ENCODE data around the gene LRMDA.

The LRMDA gene

DNA sequence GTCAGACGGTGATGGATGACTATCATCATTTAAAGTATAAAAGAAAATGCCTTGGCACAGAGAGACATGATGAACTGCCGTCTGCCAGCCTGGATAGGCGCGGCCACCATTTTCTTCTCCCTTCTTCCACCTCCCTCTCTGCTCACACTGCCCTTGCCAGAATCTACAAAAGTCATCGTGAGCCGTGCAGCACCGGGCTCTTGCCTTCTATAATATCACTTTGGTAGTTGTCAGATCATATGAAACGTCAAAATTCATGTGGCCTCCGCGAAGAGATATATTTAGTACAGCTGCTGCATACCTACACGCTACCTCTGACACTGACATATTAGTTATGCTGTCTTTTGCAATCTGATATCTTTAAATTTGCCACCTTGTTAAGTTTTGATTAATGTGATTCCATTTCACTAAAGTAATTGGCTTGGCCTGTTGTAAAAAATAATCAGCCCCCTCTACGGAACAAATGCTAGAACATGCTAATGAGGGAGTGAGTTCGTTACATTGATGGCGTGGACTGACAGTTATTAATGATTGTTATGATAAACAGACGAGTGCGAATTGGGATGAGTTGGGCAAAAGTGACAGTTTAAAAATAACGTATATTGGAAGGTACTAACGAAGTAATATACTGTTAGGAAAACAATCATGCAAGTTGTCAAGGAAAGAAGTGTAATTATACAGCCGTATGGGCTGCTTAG, 214.9 kb downstream of the LRMDA start:
- DNase-seq (ENCODE audit: low read depth) = no peak

DNA sequence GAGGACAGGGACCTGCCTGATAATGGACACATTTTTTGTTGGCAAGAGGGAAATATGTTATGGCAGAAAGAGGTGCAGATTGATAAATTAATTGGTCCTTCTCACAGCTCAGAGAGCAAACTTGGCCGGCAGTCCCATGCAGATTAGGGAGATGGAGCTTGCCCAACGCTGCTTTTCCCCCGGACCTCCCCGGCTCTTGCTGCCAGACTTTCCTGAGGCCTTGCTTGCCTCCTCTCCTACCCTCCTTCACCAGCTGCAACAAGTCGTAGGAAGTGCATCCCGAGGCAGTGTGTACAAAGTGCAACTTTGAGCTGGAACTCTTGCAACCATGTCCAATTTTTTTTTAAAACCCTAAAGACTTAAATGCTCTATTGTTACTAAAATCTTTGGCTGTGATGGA, 215.5 kb downstream of the LRMDA start:
- no peak for DNase-seq (ENCODE audit: low read depth)

DNA sequence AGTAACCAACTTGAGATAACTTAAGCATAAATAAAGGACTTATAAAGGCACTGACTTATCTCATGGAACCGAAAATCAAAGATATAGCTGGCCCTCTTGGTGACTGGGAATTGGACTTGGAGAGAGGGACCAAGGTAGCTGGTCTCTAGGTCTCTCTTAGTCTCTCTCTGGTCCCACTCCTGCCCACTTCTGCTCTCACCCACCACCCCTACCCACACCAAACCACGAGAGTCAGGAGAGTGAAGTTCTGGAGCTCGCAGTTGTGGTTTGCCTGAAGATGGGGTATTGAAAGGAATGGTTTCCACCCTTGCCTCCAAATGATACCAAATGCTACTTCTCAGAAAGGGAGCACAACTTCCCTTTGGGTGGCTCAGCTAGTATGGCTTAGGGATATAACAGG, 216.3 kb downstream of the LRMDA start:
- DNase-seq (ENCODE audit: low read depth) = no peak

DNA sequence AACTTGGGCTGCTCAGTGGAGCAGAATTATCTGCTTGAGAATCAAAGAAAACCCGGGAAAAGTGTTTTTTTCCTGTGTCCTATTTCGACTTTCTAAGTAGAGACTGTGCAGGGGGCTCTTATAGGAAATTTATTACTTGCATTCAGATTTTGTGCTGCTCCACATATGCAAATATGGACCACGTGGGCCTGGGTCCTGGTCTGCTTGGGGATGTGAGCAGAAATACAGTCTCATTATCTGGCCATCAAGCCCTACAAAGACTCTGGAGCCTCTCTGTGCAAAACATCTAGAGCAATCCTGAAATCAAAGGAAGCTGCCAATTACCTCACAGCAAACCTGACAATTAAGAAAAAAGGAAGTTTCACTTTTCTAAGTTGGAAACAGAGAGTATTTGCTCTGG, 216.9 kb downstream of the LRMDA start:
- no peak for DNase-seq (ENCODE audit: low read depth)

DNA sequence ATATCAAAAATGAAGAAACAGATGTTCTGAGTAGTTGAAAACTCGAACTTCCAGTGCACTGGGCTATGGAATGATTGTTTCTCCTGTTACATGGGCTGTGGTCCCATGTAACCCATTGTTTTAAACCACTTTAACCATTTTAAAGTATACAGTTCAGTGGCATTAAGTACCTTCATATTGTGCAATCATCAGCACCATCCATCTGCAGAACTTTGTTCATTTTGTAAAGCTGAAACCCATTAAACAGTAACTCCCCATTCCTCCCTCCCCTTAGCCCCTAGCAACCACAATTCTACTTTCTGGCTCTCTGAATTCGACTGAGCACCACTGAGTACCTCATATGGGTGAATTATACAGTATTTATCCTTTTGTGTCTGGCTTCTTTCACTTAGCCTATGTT, 217.4 kb downstream of the LRMDA start:
- no peak for DNase-seq (ENCODE audit: low read depth)

DNA sequence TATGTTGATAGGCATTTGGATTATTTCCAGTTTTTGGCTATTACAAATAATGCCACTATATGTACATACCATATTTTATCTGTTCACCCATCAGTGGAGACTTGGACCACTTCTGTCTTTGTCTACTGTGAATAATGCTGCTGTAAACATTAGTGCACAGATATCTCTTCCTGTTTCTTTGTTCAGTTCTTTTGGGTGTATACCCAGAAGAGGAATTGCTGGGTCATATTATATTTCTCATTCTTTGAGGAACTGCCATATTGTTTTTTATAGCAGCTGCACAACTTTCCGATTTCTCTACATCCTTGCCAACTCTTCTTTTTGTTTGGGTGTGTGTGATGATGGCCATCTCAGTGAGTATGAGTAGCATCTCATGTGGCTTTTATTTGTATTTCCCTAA, 218.0 kb downstream of the LRMDA start:
- DNase-seq (ENCODE audit: low read depth) = no peak

DNA sequence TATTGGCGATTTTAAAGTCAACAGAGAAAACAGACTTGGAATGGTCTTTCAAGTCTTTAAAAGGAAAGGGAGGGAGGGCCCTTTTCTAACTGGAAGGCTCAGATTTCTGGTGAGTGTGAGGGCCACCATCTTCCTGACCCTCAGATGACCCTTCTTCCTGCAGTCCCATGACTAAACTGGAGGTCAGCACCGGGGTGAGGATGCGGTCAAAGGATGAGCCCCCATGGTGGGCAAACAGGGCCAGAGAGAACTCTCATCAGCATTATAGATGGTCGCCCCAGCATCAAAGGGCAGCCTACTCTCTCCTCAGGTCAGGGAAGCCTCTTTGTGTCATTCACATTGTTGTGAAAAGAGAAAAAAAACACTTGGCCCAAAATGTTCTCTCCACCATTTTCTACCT, 219.2 kb downstream of the LRMDA start:
- no peak for DNase-seq (ENCODE audit: low read depth)

DNA sequence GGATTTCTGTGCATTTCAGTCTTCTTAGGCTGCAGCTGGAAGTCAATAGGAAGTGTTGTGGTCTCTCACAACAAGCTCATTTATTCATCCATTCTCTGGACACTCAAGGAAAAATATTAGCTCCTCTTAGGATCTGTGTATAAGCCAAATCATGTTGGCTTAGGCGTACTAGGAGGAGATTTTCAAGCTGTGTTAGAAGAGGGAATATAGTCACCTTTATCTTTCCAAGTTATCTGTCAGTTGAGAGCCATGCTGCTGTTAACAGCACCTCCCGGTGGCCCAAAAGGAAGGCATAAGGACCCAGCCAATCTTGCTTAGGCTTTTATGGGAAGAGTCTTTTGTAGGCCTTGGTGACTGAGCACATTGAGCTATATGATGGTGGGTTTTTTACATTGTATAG, 220.0 kb downstream of the LRMDA start:
- no peak for DNase-seq (ENCODE audit: low read depth)

DNA sequence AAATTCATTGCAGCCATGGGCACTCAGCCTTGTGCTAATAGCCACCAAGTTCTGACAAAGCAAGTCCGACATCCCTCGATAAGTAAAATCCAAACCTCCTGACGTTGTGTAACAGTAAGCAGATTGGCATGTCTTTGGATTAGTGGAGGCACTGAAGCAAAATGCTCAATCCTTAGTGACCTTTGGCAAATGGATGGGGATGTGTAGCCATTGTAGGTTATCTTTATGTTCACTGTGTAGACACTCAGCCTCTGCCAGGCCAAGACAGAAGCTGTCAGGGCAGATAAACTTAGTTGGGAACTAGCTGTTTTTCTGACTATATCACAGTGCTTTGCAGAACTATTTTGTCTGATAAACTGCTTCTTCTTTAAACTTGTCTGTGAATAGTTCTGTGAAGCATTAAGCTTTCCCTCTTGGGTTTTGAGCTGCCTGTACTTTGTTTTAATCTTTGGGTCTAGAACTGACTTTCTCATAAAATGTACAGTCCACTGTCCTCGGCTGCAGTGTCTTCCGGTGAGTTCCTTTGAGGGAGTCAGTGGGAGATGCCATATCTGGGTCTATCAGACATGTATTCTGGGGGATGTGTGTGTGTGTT, 220.8 kb downstream of the LRMDA start:
- no peak for DNase-seq (ENCODE audit: low read depth)

DNA sequence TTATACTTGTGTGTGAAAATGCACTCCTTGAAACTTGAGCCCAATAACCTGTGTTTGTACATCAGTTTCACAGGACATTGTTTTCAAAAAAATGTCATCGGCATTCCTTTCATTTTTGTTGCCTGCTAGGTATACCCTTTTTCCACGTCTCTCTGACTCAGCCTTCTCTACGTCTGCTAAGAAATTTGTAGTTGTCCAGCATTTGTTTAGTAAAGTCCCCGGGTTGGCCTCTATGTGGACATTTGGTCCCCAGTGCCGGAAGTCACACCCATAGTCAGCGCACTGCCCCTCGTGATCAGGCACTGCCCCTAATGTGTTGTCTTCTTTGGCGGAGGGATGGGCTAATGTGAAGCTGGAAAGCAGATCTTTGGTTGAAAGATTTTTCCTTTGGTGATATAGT, 222.3 kb downstream of the LRMDA start:
- no peak for DNase-seq (ENCODE audit: low read depth)

DNA sequence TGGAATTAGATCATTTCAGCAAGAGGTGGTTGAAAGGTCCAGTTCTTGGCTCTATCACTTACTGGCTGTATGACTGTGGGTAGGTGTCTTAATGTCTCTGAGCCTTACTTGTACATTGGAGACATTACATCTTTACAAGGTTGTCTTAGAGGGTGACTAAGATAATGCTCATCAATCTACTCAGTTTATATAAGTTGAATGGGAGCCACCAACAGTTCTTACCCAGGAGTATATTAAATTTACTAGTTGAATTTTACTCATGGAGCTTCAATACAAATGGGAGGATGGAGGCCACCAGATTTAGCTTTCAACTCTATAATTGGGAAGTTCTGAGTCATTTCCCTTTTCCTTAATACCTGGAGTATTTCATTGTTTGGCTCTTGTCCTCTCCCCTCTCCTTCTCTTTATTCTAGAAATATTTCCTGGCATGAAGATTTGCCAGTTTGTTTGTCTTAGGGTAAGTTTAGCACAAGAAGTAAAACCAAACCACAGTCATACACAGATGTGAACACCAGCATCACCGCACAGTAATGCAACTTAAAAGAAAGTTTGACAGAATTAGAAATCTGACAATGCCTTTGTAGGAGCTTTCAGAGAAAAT, 222.8 kb downstream of the LRMDA start:
- DNase-seq (ENCODE audit: low read depth) = no peak

DNA sequence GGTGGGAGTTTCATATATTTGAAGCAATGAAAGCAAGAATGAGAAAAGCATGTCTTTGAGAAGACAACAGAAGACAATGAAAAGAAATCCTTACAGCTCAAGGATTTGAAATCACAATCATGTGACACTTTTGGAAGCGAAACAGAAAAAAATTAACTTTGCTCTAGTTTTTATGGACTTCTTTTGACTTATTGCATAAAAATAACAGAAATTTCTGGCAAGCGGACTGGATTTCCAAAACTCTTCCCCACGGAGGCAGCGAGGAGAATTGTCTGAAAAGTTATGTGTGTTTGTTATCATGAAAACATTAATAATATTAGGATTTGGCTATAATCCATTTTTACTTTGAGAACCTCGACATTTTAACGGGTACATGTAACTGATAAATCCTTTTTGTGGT, 223.3 kb downstream of the LRMDA start:
- DNase-seq (ENCODE audit: low read depth) = no peak

DNA sequence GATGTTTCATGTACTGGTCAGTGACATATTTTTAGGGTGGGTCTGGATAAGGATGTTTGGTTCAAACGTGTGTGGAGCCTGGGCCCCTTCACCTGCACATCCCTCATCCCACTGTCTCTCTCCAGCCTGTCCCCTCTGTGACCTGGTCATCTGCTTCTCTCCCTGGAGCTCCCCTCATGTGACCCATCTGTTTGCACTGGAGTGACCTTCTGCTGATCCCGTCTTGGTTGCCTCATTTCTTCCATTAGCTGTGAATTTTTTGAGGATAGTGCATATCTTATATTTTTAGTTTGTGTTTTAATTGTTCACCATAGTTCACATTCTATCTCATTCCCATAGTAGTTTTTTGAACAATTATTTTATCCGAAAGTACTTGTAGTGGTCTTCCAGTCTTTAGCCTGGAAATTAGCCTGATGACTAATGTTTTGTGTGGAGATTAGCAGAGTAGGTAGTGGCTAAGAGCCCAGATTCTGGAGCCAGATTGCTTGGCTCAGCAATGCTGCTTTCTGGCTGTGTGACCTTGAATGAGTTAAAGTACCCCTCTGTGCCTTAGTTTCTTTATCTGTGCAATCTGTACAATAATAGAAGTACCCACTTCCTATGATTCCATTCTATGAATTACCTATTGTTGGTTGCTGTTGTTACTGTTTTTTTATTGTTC, 224.5 kb downstream of the LRMDA start:
- no peak for DNase-seq (ENCODE audit: low read depth)

DNA sequence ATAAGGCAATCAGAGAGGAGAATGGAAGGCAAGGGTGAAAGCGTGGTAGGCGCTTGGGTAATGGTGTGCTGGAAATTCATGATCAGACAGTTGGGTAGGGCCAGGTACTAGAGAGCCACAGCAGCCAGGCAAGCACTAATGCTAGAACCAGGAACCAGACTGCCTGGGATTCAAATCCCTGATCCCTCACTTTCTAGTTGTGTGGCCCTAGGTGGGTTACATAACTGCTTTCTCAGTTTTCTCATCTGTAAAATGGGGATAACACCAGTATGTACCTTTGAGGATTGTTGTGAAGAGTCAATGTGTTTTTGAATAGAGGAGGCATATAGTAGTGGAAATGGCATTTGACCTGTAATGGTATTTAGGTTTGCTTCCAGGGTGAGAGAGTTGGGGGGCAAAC, 225.9 kb downstream of the LRMDA start:
- no peak for DNase-seq (ENCODE audit: low read depth)

DNA sequence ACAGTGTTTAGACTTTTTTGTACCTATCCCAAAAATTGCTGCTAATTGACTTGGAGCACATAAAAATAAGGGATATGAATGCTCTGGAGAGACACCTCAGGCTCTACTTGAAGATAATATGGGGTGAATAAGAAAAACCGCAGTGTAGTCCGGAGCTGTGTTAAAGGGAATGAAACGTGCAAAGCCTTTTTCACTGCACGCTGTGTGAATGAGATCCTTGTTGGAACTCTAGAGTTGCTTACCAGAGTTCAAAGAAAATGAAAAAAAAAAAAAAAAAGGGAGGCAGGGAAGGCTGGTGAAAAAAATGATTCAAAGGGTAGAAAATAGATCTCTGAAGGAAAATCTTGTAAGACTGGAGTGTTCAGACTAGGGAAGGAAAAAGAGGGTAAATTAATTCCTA, 226.6 kb downstream of the LRMDA start:
- DNase-seq (ENCODE audit: low read depth) = no peak

DNA sequence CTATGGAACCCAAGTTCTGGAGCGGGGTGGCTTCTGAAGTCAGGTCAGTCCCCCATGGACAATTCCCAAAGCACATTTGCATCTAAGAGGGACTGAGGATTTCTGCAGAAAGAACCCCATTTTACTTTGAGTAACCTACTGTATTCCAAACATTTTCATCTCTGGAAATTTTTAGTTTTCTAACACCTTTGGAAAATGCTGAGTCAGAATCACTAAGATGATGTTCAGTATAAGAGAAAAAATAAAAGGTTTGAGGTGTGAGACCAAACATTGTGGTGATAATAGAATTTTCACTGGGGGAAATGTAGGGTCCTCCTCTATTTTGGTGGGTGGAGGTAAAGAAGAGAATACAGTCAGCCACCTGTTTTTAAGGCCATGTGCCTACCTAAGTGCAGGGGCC, 227.1 kb downstream of the LRMDA start:
- no peak for DNase-seq (ENCODE audit: low read depth)

DNA sequence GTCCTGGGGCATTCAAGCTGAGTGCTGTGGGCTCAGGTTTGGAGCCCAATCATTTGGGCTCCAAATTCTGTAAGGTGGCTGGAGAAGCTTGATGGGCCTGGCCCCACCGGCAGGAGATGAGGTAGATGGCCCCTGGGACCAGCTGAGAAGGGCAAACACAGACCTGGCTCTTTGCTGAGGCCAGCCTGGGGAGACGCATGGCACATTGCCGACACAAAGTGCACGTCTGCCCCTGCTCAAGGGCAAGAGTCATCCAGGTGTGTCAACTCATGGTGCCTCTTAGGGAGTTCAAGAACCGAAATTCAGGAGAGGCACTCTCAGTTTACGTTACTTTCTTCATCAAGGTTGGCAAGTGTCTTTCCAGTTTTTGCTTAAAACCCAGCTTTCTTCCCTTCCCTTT, 227.5 kb downstream of the LRMDA start:
- DNase-seq (ENCODE audit: low read depth) = no peak

DNA sequence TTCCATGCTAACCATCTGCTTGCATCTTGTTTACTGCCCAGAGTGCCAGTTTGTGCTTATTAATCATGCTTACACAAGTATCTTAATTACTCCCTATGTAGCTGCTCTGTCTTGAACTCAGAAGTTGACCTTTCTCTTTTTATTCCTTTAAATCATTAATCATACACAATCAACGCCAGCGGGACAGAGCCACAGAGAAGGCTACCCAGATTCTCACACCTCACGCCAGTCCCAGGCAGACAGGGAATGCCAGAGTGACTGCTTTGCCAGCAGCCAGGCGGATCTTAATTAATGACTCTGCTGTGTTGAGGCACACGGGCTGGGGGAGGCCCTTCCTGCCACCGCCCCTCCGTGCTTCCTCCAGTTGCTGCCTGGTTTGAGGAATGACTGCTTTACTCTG, 229.4 kb downstream of the LRMDA start:
- DNase-seq (ENCODE audit: low read depth) = no peak

DNA sequence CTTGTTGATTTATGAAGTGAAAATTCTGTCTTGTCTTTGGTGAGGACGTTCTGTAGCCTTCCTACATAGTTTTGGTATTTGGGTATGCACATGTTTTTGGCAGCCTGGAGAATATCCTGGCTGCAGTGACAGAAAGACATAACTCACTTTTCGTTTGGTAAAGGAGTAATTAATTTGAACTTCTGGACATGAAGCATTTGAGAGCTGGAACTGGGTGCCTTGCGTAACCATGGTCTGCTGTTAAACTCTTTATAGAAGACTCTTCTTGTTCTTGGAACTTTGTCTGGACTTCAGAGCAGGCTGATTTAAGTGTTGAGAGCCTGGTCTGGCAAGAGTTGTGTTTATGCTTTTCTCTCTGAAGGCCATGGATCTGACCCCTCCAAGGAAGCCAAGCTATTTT, 231.3 kb downstream of the LRMDA start:
- no peak for DNase-seq (ENCODE audit: low read depth)

DNA sequence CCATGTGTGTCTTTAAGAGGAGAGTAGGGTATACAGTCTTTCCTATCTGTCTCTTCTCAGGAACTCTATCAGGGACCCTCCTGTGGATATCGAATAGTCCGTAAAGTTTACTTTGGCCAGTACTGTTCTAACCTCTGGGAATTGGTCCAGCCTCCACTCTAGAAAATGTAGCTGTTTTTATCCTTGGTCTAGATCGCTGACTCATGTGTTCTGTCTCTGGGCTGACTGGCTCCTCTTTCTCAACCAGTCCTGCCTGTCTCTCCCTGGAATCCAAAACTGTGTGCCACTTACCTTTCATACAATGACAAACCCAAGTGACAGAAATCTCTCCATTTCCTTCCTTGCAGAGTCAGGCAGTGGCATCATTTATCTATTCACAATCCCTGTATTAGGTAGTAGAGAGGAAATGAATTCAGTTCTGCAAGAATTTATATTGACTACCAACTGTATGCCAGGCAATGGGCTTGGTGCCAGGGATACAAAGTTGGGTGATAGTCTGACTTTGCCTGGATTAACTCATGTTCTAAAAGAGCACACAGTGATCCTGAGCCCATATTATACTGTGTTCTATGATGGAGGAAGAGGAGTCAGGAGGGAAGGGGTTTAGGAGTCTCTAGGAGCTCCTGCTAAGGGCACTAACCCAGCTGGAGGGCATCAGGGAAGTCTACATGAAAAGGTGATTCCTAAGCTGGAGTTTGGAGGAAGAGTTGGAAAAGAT, 232.7 kb downstream of the LRMDA start:
- DNase-seq (ENCODE audit: low read depth) = no peak

DNA sequence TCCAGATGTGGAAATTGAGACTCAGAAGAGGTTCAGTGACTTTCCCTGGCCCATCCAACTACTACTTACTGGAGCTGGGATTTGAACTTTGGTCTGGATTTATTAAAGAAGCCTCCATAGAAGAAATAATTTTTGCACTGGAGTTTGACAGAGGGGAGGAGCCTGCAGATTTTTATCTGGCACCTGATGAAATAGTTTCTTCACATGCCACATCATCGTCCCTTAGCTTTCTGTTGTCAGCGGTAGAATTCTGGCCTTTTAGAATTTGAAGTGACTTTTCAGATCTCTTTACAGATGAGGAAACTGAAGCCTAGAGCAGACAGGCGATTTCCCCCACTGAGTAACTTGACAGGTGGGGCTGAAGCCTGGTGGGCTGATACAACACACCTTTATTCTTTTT, 233.5 kb downstream of the LRMDA start:
- no peak for DNase-seq (ENCODE audit: low read depth)

DNA sequence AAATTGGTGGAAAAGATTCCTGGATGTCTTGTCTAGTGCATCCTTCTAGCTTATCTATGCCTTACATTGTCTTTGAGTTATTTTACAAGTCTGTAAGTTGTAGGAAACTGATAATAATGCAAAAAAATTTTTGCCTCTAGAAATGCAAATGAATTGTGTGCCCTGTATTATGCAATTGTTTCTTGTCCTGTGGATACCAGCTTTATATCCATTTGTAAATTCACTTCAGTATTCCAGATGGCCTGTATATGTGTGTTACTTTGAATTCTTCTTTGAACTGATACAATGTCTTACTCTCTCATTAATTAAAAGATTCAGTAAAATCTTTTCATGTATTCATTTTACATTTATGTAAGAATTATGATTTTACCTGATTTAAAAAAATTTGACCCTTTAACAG, 234.3 kb downstream of the LRMDA start:
- no peak for DNase-seq (ENCODE audit: low read depth)

Measured in T follicular helper cell (primary cell).